DMS153 treated with DMSO at 0.1 percent for 48 hours (cell line): ENCODE results near the gene N4BP2.
"Not testable (repeated sequence)": the region's sequence is repeated elsewhere in the genome, so short reads cannot be mapped to it uniquely, and the experiment has no call there.

Source experiments
- DNase-seq: peaks from one replicate; lab custom pipeline; 2025; ENCODE audit not compliant: unreplicated experiment; lab: John Stamatoyannopoulos, UW

N4BP2 gene

GRCh38 chr4:40086421-40086820 lies 29.8 kb downstream of the N4BP2 start:
- DNase-seq, result no peak

- no peak for DNase-seq
These were observed 31.2 kb downstream of the N4BP2 start for GRCh38 chr4:40087799-40088366.

- not testable (repeated sequence) for DNase-seq
These were observed 36.8 kb downstream of the N4BP2 start for GRCh38 chr4:40093400-40093799.

GRCh38 chr4:40099010-40099409 lies 42.4 kb downstream of the N4BP2 start:
- no peak for DNase-seq

- DNase-seq, result not testable (repeated sequence)
These were observed 50.5 kb downstream of the N4BP2 start for GRCh38 chr4:40107150-40107549.

- DNase-seq, result no peak
These were observed 55.6 kb downstream of the N4BP2 start for GRCh38 chr4:40112027-40112792.

- DNase-seq, result no peak
These were observed 57.6 kb downstream of the N4BP2 start for GRCh38 chr4:40114206-40114605.

- DNase-seq, result no peak
These were observed 62.2 kb downstream of the N4BP2 start for GRCh38 chr4:40118861-40119260.

- no peak for DNase-seq
These were observed 62.7 kb downstream of the N4BP2 start for GRCh38 chr4:40119344-40119743.

GRCh38 chr4:40121515-40121914 lies 64.9 kb downstream of the N4BP2 start:
- no peak for DNase-seq

- DNase-seq, result no peak
These were observed 66.3 kb downstream of the N4BP2 start for GRCh38 chr4:40122941-40123340.

GRCh38 chr4:40124690-40125089 lies 68.0 kb downstream of the N4BP2 start:
- no peak for DNase-seq

- DNase-seq, result no peak
These were observed 73.9 kb downstream of the N4BP2 start for GRCh38 chr4:40130401-40131036.

- DNase-seq, result no peak
These were observed 76.2 kb downstream of the N4BP2 start for GRCh38 chr4:40132816-40133215.

- no peak for DNase-seq
These were observed 77.7 kb downstream of the N4BP2 start for GRCh38 chr4:40134206-40134917.

- not testable (repeated sequence) for DNase-seq
These were observed 79.6 kb downstream of the N4BP2 start for GRCh38 chr4:40136202-40136601.

GRCh38 chr4:40140196-40140595 lies 83.5 kb downstream of the N4BP2 start:
- DNase-seq, result no peak

GRCh38 chr4:40140597-40140996 lies 83.9 kb downstream of the N4BP2 start:
- DNase-seq, result not testable (repeated sequence)

GRCh38 chr4:40143926-40144508 lies 87.4 kb downstream of the N4BP2 start:
- no peak for DNase-seq

- no peak for DNase-seq
These were observed 88.1 kb downstream of the N4BP2 start for GRCh38 chr4:40144716-40145115.

GRCh38 chr4:40147490-40147889 lies 90.8 kb downstream of the N4BP2 start:
- not testable (repeated sequence) for DNase-seq
